ENCODE results near the gene SP2.

- TF ChIP-seq CTCF (IDR thresholded peaks at IDR 0.05; ENCODE audit: insufficient read depth, low read depth, low read length) (no peak), EZH2 (IDR thresholded peaks at IDR 0.05; ENCODE audit: insufficient read depth, low read length) (no peak)
These were observed 71.7 kb downstream of the SP2 start for GRCh38 chr17:47967607-47968252.
